Suprapubic skin (tissue), 3 donors: ENCODE measurements around the gene BRPF3.

Source experiments
- POLR2A ChIP-seq, 2 donors: fragments of 450-650 bp; IDR thresholded peaks; one replicate each; pipeline ENCODE4 v1.6.1; 2017; ENCODE audit warnings: antibody characterized with exemption in 2 of 2, mild to moderate bottlenecking in 2 of 2, moderate library complexity in 2 of 2
- TF ChIP-seq, protein P1 (sequence below), 2 donors: fragments of 200-600 bp in 1 of 2; fragments of 450-650 bp in 1 of 2; sonication (generic) in 1 of 2; IDR thresholded peaks; one replicate each; pipeline ENCODE4 v1.5.1; 2016 to 2019; ENCODE audit warnings: antibody characterized with exemption in 2 of 2, mild to moderate bottlenecking in 1 of 2, moderate library complexity in 1 of 2

DNA sequence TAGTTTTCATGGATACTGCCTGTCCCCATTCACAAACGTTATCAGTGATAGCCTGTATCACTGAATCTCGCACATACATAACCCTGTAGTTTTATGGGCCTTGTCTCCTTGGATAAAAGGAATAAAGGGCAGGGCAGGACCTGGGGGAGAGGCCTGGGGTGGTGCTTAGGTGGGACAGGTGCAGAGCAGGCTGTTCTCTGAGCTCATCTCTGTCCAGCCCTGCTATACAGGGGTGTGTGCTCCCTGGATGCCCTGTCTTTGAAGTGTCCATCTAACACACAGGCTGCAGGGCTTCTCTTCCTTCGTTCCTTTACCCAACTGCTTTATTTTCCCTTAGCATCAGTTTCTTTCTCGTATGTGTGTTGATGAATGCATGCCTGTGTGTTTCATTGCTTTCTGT lies 26.4 kb downstream of the BRPF3 start:
- no peak for TF ChIP-seq POLR2A (IDR thresholded peaks at IDR 0.05)
- TF ChIP-seq, protein P1, sequence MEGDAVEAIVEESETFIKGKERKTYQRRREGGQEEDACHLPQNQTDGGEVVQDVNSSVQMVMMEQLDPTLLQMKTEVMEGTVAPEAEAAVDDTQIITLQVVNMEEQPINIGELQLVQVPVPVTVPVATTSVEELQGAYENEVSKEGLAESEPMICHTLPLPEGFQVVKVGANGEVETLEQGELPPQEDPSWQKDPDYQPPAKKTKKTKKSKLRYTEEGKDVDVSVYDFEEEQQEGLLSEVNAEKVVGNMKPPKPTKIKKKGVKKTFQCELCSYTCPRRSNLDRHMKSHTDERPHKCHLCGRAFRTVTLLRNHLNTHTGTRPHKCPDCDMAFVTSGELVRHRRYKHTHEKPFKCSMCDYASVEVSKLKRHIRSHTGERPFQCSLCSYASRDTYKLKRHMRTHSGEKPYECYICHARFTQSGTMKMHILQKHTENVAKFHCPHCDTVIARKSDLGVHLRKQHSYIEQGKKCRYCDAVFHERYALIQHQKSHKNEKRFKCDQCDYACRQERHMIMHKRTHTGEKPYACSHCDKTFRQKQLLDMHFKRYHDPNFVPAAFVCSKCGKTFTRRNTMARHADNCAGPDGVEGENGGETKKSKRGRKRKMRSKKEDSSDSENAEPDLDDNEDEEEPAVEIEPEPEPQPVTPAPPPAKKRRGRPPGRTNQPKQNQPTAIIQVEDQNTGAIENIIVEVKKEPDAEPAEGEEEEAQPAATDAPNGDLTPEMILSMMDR (IDR thresholded peaks at IDR 0.05) = no peak
